ENCODE results near the gene TSPO2.
"Not testable (repeated sequence)": the region's sequence is repeated elsewhere in the genome, so short reads cannot be mapped to it uniquely, and the experiment has no call there.

The TSPO2 gene

GRCh38 chr6:41008011-41008410 lies 34.3 kb upstream of the TSPO2 start:
- H3K9ac ChIP-seq (ENCODE audit: insufficient read length): no peak overlapping the region
- H3K36me3 ChIP-seq (ENCODE audit: insufficient read depth, low read length): no peaks in the 10 kb centered on the region
- H3K27ac ChIP-seq: no peak overlapping the region
- DNase-seq (ENCODE audit: low read depth, low spot score): no peak
- TF ChIP-seq EZH2 (IDR thresholded peaks at IDR 0.05) (no peak), FOXP2 (optimal IDR thresholded peaks at IDR 0.05; ENCODE audit: control extremely low read depth, extremely low read length, insufficient read depth) (no peak), POLR2AphosphoS5 (IDR thresholded peaks at IDR 0.05; ENCODE audit: borderline replicate concordance, low read depth, low read length) (no peak)
- no peaks in the 10 kb centered on the region for H3K9me3 ChIP-seq (ENCODE audit: low read depth, low read length)
- H3K4me3 ChIP-seq: no peak overlapping the region

- Histone ChIP-seq H3K4me3 (no peak overlapping the region), H3K9me3 (ENCODE audit: low read depth, low read length) (no peaks in the 10 kb centered on the region), H3K27ac (no peak overlapping the region), H3K36me3 (ENCODE audit: insufficient read depth, low read length) (no peaks in the 10 kb centered on the region), H3K9ac (ENCODE audit: insufficient read length) (no peak overlapping the region)
- no peak for DNase-seq (ENCODE audit: low read depth, low spot score)
- TF ChIP-seq POLR2AphosphoS5 (IDR thresholded peaks at IDR 0.05; ENCODE audit: borderline replicate concordance, low read depth, low read length): no peak
- TF ChIP-seq EZH2 (IDR thresholded peaks at IDR 0.05): no peak
- TF ChIP-seq FOXP2 (optimal IDR thresholded peaks at IDR 0.05; ENCODE audit: control extremely low read depth, extremely low read length, insufficient read depth): no peak
Measured at GRCh38 chr6:41009669-41010068, 32.6 kb upstream of the TSPO2 start.

- Histone ChIP-seq H3K4me3 (no peak overlapping the region), H3K27ac (no peak overlapping the region), H3K36me3 (ENCODE audit: insufficient read depth, low read length) (no peaks in the 10 kb centered on the region), H3K9ac (ENCODE audit: insufficient read length) (no peak overlapping the region), H3K9me3 (ENCODE audit: low read depth, low read length) (no peaks in the 10 kb centered on the region)
- no peak for DNase-seq (ENCODE audit: low read depth, low spot score)
- TF ChIP-seq EZH2 (IDR thresholded peaks at IDR 0.05) (no peak), POLR2AphosphoS5 (IDR thresholded peaks at IDR 0.05; ENCODE audit: borderline replicate concordance, low read depth, low read length) (no peak), FOXP2 (optimal IDR thresholded peaks at IDR 0.05; ENCODE audit: control extremely low read depth, extremely low read length, insufficient read depth) (no peak)
Measured at GRCh38 chr6:41011673-41012072, 30.6 kb upstream of the TSPO2 start.

GRCh38 chr6:41013466-41014153 lies 28.7 kb upstream of the TSPO2 start:
- H3K36me3 ChIP-seq (ENCODE audit: insufficient read depth, low read length): no peaks in the 10 kb centered on the region
- no peak for DNase-seq (ENCODE audit: low read depth, low spot score)
- H3K4me3 ChIP-seq: no peak overlapping the region
- H3K9ac ChIP-seq (ENCODE audit: insufficient read length): no peak overlapping the region
- no peaks in the 10 kb centered on the region for H3K9me3 ChIP-seq (ENCODE audit: low read depth, low read length)
- TF ChIP-seq POLR2AphosphoS5 (IDR thresholded peaks at IDR 0.05; ENCODE audit: borderline replicate concordance, low read depth, low read length): no peak
- no peak for TF ChIP-seq FOXP2 (optimal IDR thresholded peaks at IDR 0.05; ENCODE audit: control extremely low read depth, extremely low read length, insufficient read depth)
- no peak for TF ChIP-seq EZH2 (IDR thresholded peaks at IDR 0.05)
- no peak overlapping the region for H3K27ac ChIP-seq

GRCh38 chr6:41014780-41015179 lies 27.5 kb upstream of the TSPO2 start:
- Histone ChIP-seq H3K36me3 (ENCODE audit: insufficient read depth, low read length) (no peaks in the 10 kb centered on the region), H3K4me3 (no peak overlapping the region), H3K9me3 (ENCODE audit: low read depth, low read length) (no peaks in the 10 kb centered on the region), H3K27ac (no peak overlapping the region), H3K9ac (ENCODE audit: insufficient read length) (no peak overlapping the region)
- no peak for DNase-seq (ENCODE audit: low read depth, low spot score)
- TF ChIP-seq POLR2AphosphoS5 (IDR thresholded peaks at IDR 0.05; ENCODE audit: borderline replicate concordance, low read depth, low read length): no peak
- TF ChIP-seq EZH2 (IDR thresholded peaks at IDR 0.05): no peak
- no peak for TF ChIP-seq FOXP2 (optimal IDR thresholded peaks at IDR 0.05; ENCODE audit: control extremely low read depth, extremely low read length, insufficient read depth)

- not testable (repeated sequence) for H3K4me3 ChIP-seq; H3K9ac ChIP-seq (ENCODE audit: insufficient read length); H3K36me3 ChIP-seq (ENCODE audit: insufficient read depth, low read length); DNase-seq (ENCODE audit: low read depth, low spot score); H3K9me3 ChIP-seq (ENCODE audit: low read depth, low read length); H3K27ac ChIP-seq
Measured at GRCh38 chr6:41015860-41016259, 26.4 kb upstream of the TSPO2 start.

GRCh38 chr6:41017663-41018062 lies 24.6 kb upstream of the TSPO2 start:
- H3K9ac ChIP-seq (ENCODE audit: insufficient read length): no peak overlapping the region
- H3K27ac ChIP-seq: no peak overlapping the region
- TF ChIP-seq POLR2AphosphoS5 (IDR thresholded peaks at IDR 0.05; ENCODE audit: borderline replicate concordance, low read depth, low read length) (no peak), EZH2 (IDR thresholded peaks at IDR 0.05) (no peak), FOXP2 (optimal IDR thresholded peaks at IDR 0.05; ENCODE audit: control extremely low read depth, extremely low read length, insufficient read depth) (no peak)
- no peak overlapping the region for H3K4me3 ChIP-seq
- no peaks in the 10 kb centered on the region for H3K9me3 ChIP-seq (ENCODE audit: low read depth, low read length)
- no peak for DNase-seq (ENCODE audit: low read depth, low spot score)
- no peaks in the 10 kb centered on the region for H3K36me3 ChIP-seq (ENCODE audit: insufficient read depth, low read length)

GRCh38 chr6:41021832-41022231 lies 20.4 kb upstream of the TSPO2 start:
- TF ChIP-seq EZH2 (IDR thresholded peaks at IDR 0.05): no peak
- TF ChIP-seq POLR2AphosphoS5 (IDR thresholded peaks at IDR 0.05; ENCODE audit: borderline replicate concordance, low read depth, low read length): no peak
- TF ChIP-seq FOXP2 (optimal IDR thresholded peaks at IDR 0.05; ENCODE audit: control extremely low read depth, extremely low read length, insufficient read depth): no peak
- Histone ChIP-seq H3K4me3 (no peak overlapping the region), H3K27ac (no peak overlapping the region), H3K9me3 (ENCODE audit: low read depth, low read length) (no peaks in the 10 kb centered on the region), H3K9ac (ENCODE audit: insufficient read length) (no peak overlapping the region), H3K36me3 (ENCODE audit: insufficient read depth, low read length) (no peaks in the 10 kb centered on the region)
- no peak for DNase-seq (ENCODE audit: low read depth, low spot score)

GRCh38 chr6:41022294-41022693 lies 20.0 kb upstream of the TSPO2 start:
- DNase-seq (ENCODE audit: low read depth, low spot score): no peak
- H3K9me3 ChIP-seq (ENCODE audit: low read depth, low read length): no peaks in the 10 kb centered on the region
- H3K27ac ChIP-seq: no peak overlapping the region
- no peak overlapping the region for H3K9ac ChIP-seq (ENCODE audit: insufficient read length)
- H3K4me3 ChIP-seq: no peak overlapping the region
- TF ChIP-seq FOXP2 (optimal IDR thresholded peaks at IDR 0.05; ENCODE audit: control extremely low read depth, extremely low read length, insufficient read depth) (no peak), POLR2AphosphoS5 (IDR thresholded peaks at IDR 0.05; ENCODE audit: borderline replicate concordance, low read depth, low read length) (no peak), EZH2 (IDR thresholded peaks at IDR 0.05) (no peak)
- no peaks in the 10 kb centered on the region for H3K36me3 ChIP-seq (ENCODE audit: insufficient read depth, low read length)

Measured in SK-N-MC (cell line).